HEK293 (cell line): ENCODE data around the gene TMEM87B.

ENCODE experiments used
- CTCF ChIA-PET: fragments of 350-600 bp; formaldehyde crosslinking; extraction: SDS; loops from one replicate; lab custom pipeline; 2021; ENCODE audit warnings: antibody characterized with exemption; lab: Yijun Ruan, JAX
- POLR2A ChIA-PET: fragments of 300-600 bp; formaldehyde crosslinking; extraction: SDS; loops from one replicate; lab custom pipeline; 2020; ENCODE audit warnings: antibody characterized with exemption, inconsistent platforms; lab: Yijun Ruan, JAX
- H3K27ac ChIP-seq: fragments of 200-500 bp; sonication (Bioruptor generic); 2 replicates; pipeline ENCODE4 v1.5.1; 2014; ENCODE audit warnings: low read depth, low read length, control low read depth, inconsistent platforms; ENCODE audit errors: extremely low read depth
- H3K36me3 ChIP-seq, 2 experiments: fragments of 200-500 bp in 1 of 2; sonication (Bioruptor generic) in 1 of 2; 1 replicate in 1 of 2; 2 replicates in 1 of 2; pipeline ENCODE4 v1.5.1; 2014 to 2017; ENCODE audit warnings: inconsistent platforms in 2 of 2, low read length in 2 of 2; ENCODE audit not compliant: control insufficient read depth in 2 of 2, insufficient read depth in 1 of 2
- H3K4me1 ChIP-seq: fragments of 200-500 bp; sonication (Bioruptor generic); 2 replicates; pipeline ENCODE4 v1.5.1; 2014; ENCODE audit warnings: mild to moderate bottlenecking, low read length, inconsistent platforms; ENCODE audit not compliant: control insufficient read depth, insufficient read depth
- H3K4me3 ChIP-seq: 2 replicates; pipeline ENCODE4 v1.5.1; 2011; ENCODE audit warnings: low read depth, mild to moderate bottlenecking, control low read depth, low read length, moderate library complexity
- H3K9me3 ChIP-seq: fragments of 200-500 bp; sonication (Bioruptor generic); 2 replicates; pipeline ENCODE4 v1.5.1; 2014; ENCODE audit warnings: low read depth, low read length, inconsistent platforms; ENCODE audit not compliant: control insufficient read depth, insufficient read depth
- FEZF1 ChIP-seq: fragments of 450-650 bp; formaldehyde crosslinking; IDR thresholded peaks from 2 replicates; pipeline ENCODE4 v1.5.1; 2016; ENCODE audit warnings: missing biosample characterization, missing genetic modification characterization
- HOXC10 ChIP-seq: sonication (generic); formaldehyde crosslinking; IDR thresholded peaks from 2 replicates; pipeline ENCODE4 v1.8.1; 2023; ENCODE audit warnings: mild to moderate bottlenecking, missing genetic modification reagents
- MEIS1 ChIP-seq: sonication (generic); formaldehyde crosslinking; IDR thresholded peaks from 2 replicates; pipeline ENCODE4 v1.8.1; 2022; ENCODE audit warnings: missing genetic modification reagents, mild to moderate bottlenecking, borderline replicate concordance
- ZBTB20 ChIP-seq: fragments of 450-650 bp; formaldehyde crosslinking; IDR thresholded peaks from 2 replicates; pipeline ENCODE4 v1.5.1; 2016; ENCODE audit warnings: missing biosample characterization, missing genetic modification characterization
- ZFHX2 ChIP-seq: fragments of 450-650 bp; formaldehyde crosslinking; conservative IDR thresholded peaks from 2 replicates; pipeline ENCODE4 v1.5.1; 2016; ENCODE audit warnings: missing biosample characterization, missing genetic modification characterization
- ZIC2 ChIP-seq: fragments of 450-650 bp; formaldehyde crosslinking; IDR thresholded peaks from 2 replicates; pipeline ENCODE4 v1.5.1; 2016; ENCODE audit warnings: missing biosample characterization, missing genetic modification characterization
- ZNF112 ChIP-seq: fragments of 450-650 bp; formaldehyde crosslinking; IDR thresholded peaks from 2 replicates; pipeline ENCODE4 v1.5.0; 2017; ENCODE audit warnings: missing biosample characterization, missing genetic modification characterization
- ZNF184 ChIP-seq: fragments of 450-650 bp; IDR thresholded peaks from 2 replicates; pipeline ENCODE4 v1.5.1; 2018; ENCODE audit warnings: missing biosample characterization, mild to moderate bottlenecking, missing genetic modification characterization
- ZNF214 ChIP-seq: fragments of 450-650 bp; formaldehyde crosslinking; IDR thresholded peaks from 2 replicates; pipeline ENCODE4 v1.5.1; 2017; ENCODE audit warnings: missing biosample characterization, mild to moderate bottlenecking, missing genetic modification characterization, borderline replicate concordance
- ZNF221 ChIP-seq: fragments of 450-650 bp; formaldehyde crosslinking; IDR thresholded peaks from 2 replicates; pipeline ENCODE4 v1.5.1; 2017; ENCODE audit warnings: missing biosample characterization, missing genetic modification characterization, borderline replicate concordance
- ZNF292 ChIP-seq: fragments of 450-650 bp; formaldehyde crosslinking; IDR thresholded peaks from 2 replicates; pipeline ENCODE4 v1.5.1; 2016; ENCODE audit warnings: low read depth, missing biosample characterization, missing genetic modification characterization, borderline replicate concordance
- ZNF311 ChIP-seq: fragments of 450-650 bp; formaldehyde crosslinking; IDR thresholded peaks from 2 replicates; pipeline ENCODE4 v1.5.1; 2017; ENCODE audit warnings: missing biosample characterization, missing genetic modification characterization, borderline replicate concordance
- ZNF335 ChIP-seq: fragments of 450-650 bp; formaldehyde crosslinking; conservative IDR thresholded peaks from 2 replicates; pipeline ENCODE4 v1.5.1; 2016; ENCODE audit warnings: missing biosample characterization, missing genetic modification characterization
- ZNF341 ChIP-seq: fragments of 450-650 bp; formaldehyde crosslinking; IDR thresholded peaks from 2 replicates; pipeline ENCODE4; 2016; ENCODE audit warnings: low read depth, missing biosample characterization, missing genetic modification characterization
- ZNF426 ChIP-seq: fragments of 450-650 bp; formaldehyde crosslinking; IDR thresholded peaks from 2 replicates; pipeline ENCODE4 v1.5.1; 2017; ENCODE audit warnings: missing biosample characterization, missing genetic modification characterization, mild to moderate bottlenecking, inconsistent platforms, moderate library complexity
- ZNF623 ChIP-seq: fragments of 450-650 bp; formaldehyde crosslinking; IDR thresholded peaks from 2 replicates; pipeline ENCODE4 v1.5.1; 2016; ENCODE audit warnings: missing biosample characterization, missing genetic modification characterization
- ZNF658 ChIP-seq: fragments of 450-650 bp; formaldehyde crosslinking; IDR thresholded peaks from 2 replicates; pipeline ENCODE4; 2016; ENCODE audit warnings: missing biosample characterization, missing genetic modification characterization
- ZNF660 ChIP-seq: fragments of 450-650 bp; IDR thresholded peaks from 2 replicates; pipeline ENCODE4 v1.5.1; 2018; ENCODE audit warnings: missing biosample characterization, mild to moderate bottlenecking, missing genetic modification characterization
- ZNF707 ChIP-seq: fragments of 450-650 bp; formaldehyde crosslinking; IDR thresholded peaks from 2 replicates; pipeline ENCODE4 v1.5.1; 2016; ENCODE audit warnings: missing biosample characterization, missing genetic modification characterization
- ZNF791 ChIP-seq: fragments of 450-650 bp; formaldehyde crosslinking; IDR thresholded peaks from 2 replicates; pipeline ENCODE4 v1.5.1; 2016; ENCODE audit warnings: missing biosample characterization, missing genetic modification characterization
- TF ChIP-seq, protein P1 (sequence below): fragments of 450-650 bp; formaldehyde crosslinking; IDR thresholded peaks from 2 replicates; pipeline ENCODE4; 2016; ENCODE audit warnings: missing biosample characterization, missing genetic modification characterization
- TF ChIP-seq, protein P2 (sequence below): fragments of 450-650 bp; formaldehyde crosslinking; IDR thresholded peaks from 2 replicates; pipeline ENCODE4 v1.5.1; 2016; ENCODE audit warnings: missing biosample characterization, missing genetic modification characterization
- TF ChIP-seq, protein P3 (sequence below): fragments of 450-650 bp; formaldehyde crosslinking; IDR thresholded peaks from 2 replicates; pipeline ENCODE4 v1.5.1; 2016; ENCODE audit warnings: missing biosample characterization, missing genetic modification characterization, borderline replicate concordance

The TMEM87B gene

DNA sequence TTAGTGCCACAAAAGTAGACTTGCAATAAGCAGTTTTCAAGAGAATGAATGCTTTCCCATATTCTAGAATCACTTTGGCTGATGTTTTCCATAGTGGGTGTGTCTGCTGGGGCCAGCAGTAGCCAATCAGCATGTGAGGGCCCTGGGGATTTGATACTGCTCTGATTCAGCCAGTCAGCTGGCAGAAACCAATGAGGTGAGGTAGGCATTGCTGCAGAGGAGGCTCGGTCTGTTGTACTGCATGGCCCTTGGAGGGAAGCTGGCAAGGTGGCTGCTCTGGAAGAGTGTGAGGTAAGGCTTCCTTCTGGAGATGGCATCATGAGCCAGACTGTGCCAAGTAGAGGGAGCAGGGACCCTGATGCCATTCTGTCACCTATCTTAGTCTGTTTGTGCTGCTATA lies 22.7 kb downstream of the TMEM87B start:
- TF ChIP-seq ZNF311 (tag by site-specific recombination) (no peak), ZNF658 (tag by site-specific recombination) (no peak), ZNF112 (tag by site-specific recombination) (no peak), MEIS1 (CRISPR knock-in tag) (no peak), ZNF292 (tag by site-specific recombination) (no peak), ZNF707 (tag by site-specific recombination) (no peak), ZNF791 (tag by site-specific recombination) (no peak), ZBTB20 (tag by site-specific recombination) (no peak), HOXC10 (CRISPR knock-in tag) (no peak), ZNF335 (tag by site-specific recombination) (no peak), ZNF214 (tag by site-specific recombination) (no peak), ZNF341 (tag by site-specific recombination) (no peak), ZNF426 (tag by site-specific recombination) (no peak), ZNF623 (no peak), ZNF184 (tag by site-specific recombination) (no peak), FEZF1 (tag by site-specific recombination) (no peak), ZFHX2 (tag by site-specific recombination) (no peak), ZNF221 (no peak)
- TF ChIP-seq, protein P1, sequence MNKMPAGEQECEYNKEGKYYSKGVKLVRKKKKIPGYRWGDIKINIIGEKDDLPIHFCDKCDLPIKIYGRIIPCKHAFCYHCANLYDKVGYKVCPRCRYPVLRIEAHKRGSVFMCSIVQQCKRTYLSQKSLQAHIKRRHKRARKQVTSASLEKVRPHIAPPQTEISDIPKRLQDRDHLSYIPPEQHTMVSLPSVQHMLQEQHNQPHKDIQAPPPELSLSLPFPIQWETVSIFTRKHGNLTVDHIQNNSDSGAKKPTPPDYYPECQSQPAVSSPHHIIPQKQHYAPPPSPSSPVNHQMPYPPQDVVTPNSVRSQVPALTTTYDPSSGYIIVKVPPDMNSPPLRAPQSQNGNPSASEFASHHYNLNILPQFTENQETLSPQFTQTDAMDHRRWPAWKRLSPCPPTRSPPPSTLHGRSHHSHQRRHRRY (tag by site-specific recombination) = no peak
- TF ChIP-seq, protein P2, sequence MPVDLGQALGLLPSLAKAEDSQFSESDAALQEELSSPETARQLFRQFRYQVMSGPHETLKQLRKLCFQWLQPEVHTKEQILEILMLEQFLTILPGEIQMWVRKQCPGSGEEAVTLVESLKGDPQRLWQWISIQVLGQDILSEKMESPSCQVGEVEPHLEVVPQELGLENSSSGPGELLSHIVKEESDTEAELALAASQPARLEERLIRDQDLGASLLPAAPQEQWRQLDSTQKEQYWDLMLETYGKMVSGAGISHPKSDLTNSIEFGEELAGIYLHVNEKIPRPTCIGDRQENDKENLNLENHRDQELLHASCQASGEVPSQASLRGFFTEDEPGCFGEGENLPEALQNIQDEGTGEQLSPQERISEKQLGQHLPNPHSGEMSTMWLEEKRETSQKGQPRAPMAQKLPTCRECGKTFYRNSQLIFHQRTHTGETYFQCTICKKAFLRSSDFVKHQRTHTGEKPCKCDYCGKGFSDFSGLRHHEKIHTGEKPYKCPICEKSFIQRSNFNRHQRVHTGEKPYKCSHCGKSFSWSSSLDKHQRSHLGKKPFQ (tag by site-specific recombination) = no peak
- ChIA-PET CTCF (no interaction called here), POLR2A (no interaction called here)
- Histone ChIP-seq H3K36me3 (peaks cover 0 to 26% of the 10 kb centered on the region in 2 experiments; a peak in 2 of 3 replicates), H3K4me1 (no peaks in the 10 kb centered on the region), H3K4me3 (no peak overlapping the region), H3K27ac (no peak overlapping the region), H3K9me3 (no peaks in the 10 kb centered on the region)

DNA sequence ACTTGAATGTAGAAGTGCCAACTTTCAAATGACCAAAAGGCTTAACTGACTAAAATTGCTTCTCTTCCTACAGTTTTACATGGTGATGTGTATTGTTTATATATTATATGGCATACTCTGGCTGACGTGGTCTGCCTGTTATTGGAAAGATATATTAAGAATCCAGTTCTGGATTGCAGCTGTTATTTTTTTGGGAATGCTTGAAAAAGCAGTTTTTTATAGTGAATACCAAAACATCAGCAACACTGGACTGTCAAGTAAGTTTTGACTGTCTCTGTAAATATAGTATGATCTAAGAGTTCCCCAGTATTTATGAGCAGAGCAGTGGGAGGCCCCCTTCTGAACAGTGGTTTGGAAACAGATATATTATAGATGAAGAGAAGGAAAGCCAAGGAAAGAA lies 26.2 kb downstream of the TMEM87B start:
- POLR2A ChIA-PET = no interaction called here
- Histone ChIP-seq H3K27ac (no peak overlapping the region), H3K36me3 (peaks cover 0 to 52% of the 10 kb centered on the region in 2 experiments; a peak in 2 of 3 replicates)
- TF ChIP-seq ZNF660 = no peak
- TF ChIP-seq, protein P3, sequence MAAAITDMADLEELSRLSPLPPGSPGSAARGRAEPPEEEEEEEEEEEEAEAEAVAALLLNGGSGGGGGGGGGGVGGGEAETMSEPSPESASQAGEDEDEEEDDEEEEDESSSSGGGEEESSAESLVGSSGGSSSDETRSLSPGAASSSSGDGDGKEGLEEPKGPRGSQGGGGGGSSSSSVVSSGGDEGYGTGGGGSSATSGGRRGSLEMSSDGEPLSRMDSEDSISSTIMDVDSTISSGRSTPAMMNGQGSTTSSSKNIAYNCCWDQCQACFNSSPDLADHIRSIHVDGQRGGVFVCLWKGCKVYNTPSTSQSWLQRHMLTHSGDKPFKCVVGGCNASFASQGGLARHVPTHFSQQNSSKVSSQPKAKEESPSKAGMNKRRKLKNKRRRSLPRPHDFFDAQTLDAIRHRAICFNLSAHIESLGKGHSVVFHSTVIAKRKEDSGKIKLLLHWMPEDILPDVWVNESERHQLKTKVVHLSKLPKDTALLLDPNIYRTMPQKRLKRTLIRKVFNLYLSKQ (tag by site-specific recombination) = no peak
- no peak for TF ChIP-seq ZIC2 (tag by site-specific recombination)
- TF ChIP-seq, all 188 proteins: peak for 0
- H3K4me1 ChIP-seq = no peaks in the 10 kb centered on the region
- CTCF ChIA-PET = no interaction called here
- no peak overlapping the region for H3K4me3 ChIP-seq
- no peaks in the 10 kb centered on the region for H3K9me3 ChIP-seq
